ENCODE data around the gene SLC25A21.

DNA sequence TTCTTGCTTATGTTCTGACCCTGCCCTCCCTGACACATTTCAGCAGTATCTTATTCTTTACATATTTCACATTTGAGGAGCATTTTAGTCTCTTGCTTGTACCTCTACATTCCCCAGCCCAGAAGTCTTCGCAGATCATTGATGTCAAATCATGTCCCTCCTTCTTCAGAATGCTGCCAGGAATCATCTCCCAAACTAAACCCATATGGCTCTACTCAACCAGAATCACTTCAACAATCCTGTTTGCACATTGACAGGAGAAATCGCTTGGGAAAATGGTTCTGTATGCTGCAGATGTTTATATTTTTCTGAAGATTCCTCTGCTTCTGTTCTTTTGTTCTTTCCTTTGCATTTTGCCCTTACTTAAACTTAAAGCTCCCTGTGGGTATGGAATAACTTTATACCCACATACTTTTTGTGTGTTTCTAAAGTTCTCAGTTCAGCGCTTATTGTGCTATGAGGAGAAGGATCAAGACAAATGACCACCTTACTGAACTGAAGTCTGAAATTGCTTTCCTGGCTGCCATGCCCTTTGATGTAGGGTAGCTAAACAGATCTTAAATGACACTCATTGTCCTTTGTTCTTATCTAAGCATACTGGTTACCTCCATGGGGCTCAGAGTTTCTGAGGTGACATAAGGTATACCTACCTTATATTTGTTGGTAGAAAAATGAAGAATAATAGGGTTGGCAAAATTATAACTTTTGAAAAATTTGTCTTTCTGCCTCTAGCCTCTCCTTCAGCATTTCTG lies 134.6 kb downstream of the SLC25A21 start:
- no peak for TF ChIP-seq POLR2A (IDR thresholded peaks at IDR 0.05)
- TF ChIP-seq, protein P1, sequence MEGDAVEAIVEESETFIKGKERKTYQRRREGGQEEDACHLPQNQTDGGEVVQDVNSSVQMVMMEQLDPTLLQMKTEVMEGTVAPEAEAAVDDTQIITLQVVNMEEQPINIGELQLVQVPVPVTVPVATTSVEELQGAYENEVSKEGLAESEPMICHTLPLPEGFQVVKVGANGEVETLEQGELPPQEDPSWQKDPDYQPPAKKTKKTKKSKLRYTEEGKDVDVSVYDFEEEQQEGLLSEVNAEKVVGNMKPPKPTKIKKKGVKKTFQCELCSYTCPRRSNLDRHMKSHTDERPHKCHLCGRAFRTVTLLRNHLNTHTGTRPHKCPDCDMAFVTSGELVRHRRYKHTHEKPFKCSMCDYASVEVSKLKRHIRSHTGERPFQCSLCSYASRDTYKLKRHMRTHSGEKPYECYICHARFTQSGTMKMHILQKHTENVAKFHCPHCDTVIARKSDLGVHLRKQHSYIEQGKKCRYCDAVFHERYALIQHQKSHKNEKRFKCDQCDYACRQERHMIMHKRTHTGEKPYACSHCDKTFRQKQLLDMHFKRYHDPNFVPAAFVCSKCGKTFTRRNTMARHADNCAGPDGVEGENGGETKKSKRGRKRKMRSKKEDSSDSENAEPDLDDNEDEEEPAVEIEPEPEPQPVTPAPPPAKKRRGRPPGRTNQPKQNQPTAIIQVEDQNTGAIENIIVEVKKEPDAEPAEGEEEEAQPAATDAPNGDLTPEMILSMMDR (IDR thresholded peaks at IDR 0.05), result no peak

Data from lower leg skin (tissue), 3 donors.